ENCODE data around the gene PIPOX. TPM values are rescaled to one million over a fixed set of nuclear protein-coding genes. Genes with fewer than 3 reads are reported as not detected.

Gene PIPOX
- total and polyA plus RNA-seq, 3 experiments from 2014 or later: 0.99 to 2.2 (median 1.8) TPM

DNA sequence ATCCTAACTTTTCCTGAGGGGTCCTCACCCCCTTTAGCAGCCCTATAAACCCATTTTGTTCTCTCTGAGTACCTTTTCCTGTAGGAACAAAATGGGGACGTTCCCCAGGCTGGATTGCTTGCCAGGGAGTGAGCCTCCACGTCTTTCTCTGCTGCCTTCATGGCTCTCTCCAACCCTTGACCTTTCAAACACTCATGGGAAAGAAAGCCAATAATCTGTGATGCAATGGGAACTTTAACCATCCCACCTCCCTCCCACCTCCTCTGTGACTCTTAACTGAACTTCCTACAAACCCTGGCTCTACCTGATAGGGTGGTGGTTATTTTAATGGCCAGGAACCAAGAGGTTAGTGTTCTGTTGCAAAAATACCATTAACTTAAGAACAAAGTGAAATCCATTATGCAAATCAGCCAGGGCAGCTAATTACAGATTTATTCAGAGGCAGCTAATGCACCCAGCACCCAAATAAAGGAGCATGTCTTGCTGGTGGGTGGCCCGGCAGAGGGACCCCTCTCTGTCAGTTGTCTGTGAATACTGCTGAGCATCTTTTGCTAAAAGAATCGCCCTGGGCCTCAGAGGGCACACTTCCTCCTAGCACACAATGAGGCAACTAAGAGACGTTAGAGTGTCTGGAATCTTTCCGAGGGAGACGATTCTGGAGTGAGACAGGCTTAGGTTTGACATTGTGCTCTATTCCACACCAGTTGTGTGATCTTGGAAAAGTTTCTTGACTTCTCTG lies 3.0 kb downstream of the PIPOX start:
- Histone ChIP-seq H3K27ac (ENCODE audit: low read depth, low read length) (no peak overlapping the region), H3K4me3 (ENCODE audit: low read length) (no peak overlapping the region), H3K9me3 (ENCODE audit: low read length) (no peaks in the 10 kb centered on the region), H3K27me3 (ENCODE audit: insufficient read depth, low read length, poor library complexity, severe bottlenecking) (no peaks in the 10 kb centered on the region), H3K4me1 (ENCODE audit: insufficient read depth, low read length) (no peaks in the 10 kb centered on the region), H3K36me3 (ENCODE audit: insufficient read depth, low read length) (no peaks in the 10 kb centered on the region)
- Mint-ChIP-seq H3K27ac (no peak overlapping the region), H3K27me3 (peaks cover 15 to 41% of the 10 kb centered on the region in 2 donors), H3K9me3 (no peaks in the 10 kb centered on the region), H3K4me1 (peaks cover 0 to 6% (median 3%) of the 10 kb centered on the region in 3 donors), H3K4me3 (no peak overlapping the region), H3K36me3 (peaks cover 0 to 4% (median 0%) of the 10 kb centered on the region in 3 donors)
- CTCF ChIA-PET: no interaction called here
- POLR2A ChIA-PET: no interaction called here
- no peak for DNase-seq

DNA sequence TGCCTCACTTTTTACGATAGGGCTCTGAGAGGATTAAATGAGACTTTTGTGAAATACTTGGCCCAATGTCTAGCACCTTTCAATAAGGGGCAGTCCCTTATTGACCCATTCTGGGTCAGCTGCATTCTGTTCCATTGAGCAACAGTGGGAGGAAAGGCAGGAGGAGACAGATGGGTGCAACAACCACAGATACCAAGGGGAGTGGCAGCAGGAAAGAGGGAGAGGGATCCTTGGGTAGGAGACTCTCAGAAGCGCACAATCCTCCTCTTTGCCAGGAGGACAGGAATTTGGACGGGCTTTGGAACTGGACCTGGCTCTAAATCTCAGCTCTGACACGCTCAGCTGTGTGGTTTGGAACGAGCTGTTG lies 3.5 kb downstream of the PIPOX start:
- Histone ChIP-seq H3K9me3 (ENCODE audit: low read length) (no peaks in the 10 kb centered on the region), H3K27me3 (ENCODE audit: insufficient read depth, low read length, poor library complexity, severe bottlenecking) (no peaks in the 10 kb centered on the region), H3K27ac (ENCODE audit: low read depth, low read length) (no peak overlapping the region), H3K4me3 (ENCODE audit: low read length) (no peak overlapping the region), H3K36me3 (ENCODE audit: insufficient read depth, low read length) (no peaks in the 10 kb centered on the region), H3K4me1 (ENCODE audit: insufficient read depth, low read length) (no peaks in the 10 kb centered on the region)
- no peaks in the 10 kb centered on the region for H3K9me3 Mint-ChIP-seq
- no peak for DNase-seq
- ChIA-PET POLR2A (no interaction called here), CTCF (no interaction called here)
- peaks cover 0 to 6% (median 3%) of the 10 kb centered on the region in 3 donors for H3K4me1 Mint-ChIP-seq
- peaks cover 15 to 41% of the 10 kb centered on the region in 2 donors for H3K27me3 Mint-ChIP-seq
- no peak overlapping the region for H3K4me3 Mint-ChIP-seq
- peaks cover 0 to 4% (median 0%) of the 10 kb centered on the region in 3 donors for H3K36me3 Mint-ChIP-seq
- H3K27ac Mint-ChIP-seq: no peak overlapping the region

DNA sequence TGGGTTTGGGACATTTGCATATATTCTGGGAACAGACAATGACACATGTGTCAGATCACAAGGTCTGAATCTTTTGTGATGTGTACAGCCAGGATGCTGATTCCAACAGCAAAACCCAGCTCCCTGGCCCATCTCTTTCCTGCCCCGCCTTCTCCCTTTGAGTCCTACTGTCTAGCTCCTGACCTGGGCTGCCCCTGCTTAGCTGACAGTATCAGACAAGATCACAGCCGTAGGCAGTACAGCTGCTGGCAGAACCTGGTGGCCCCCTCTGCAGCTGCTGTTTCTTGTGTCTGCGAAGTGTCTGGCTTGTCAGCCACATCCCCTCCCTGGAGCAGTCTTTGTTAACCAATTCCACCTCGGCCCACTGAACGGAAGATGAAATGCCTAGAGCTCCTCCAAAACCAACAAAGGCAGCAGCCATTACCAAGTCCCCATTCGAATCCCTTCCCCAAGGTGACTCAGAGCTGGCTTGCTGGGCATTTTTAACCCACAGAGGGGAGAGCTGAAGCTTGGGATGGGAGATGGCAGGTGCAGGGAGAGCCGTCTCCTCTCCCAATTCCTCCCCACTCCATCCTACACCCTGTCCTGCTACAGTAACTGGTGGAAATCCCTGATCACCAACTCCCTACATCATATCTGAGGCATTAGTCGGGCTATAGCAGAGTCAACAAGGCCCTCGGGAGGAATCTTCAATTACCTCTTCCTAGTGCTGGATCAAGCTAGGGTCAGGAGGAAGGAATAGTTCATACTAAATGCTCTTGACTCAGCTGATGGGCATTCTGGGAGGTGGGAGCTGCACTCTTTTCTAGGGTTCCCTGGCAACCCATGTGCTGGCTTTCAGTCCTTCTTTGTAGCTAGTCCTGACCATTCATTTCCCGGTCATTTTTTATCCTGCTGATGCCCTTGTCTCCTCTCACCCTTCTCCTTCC lies 5.8 kb downstream of the PIPOX start:
- DNase-seq: no peak
- no peak overlapping the region for H3K4me3 ChIP-seq (ENCODE audit: low read length)
- Mint-ChIP-seq H3K36me3 (peaks cover 0 to 4% (median 0%) of the 10 kb centered on the region in 3 donors), H3K4me3 (no peak overlapping the region), H3K27ac (no peak overlapping the region), H3K9me3 (no peaks in the 10 kb centered on the region), H3K27me3 (peaks cover 18 to 36% of the 10 kb centered on the region in 2 donors), H3K4me1 (no peaks in the 10 kb centered on the region)
- H3K27me3 ChIP-seq (ENCODE audit: insufficient read depth, low read length, poor library complexity, severe bottlenecking): no peaks in the 10 kb centered on the region
- no peaks in the 10 kb centered on the region for H3K4me1 ChIP-seq (ENCODE audit: insufficient read depth, low read length)
- H3K36me3 ChIP-seq (ENCODE audit: insufficient read depth, low read length): no peaks in the 10 kb centered on the region
- ChIA-PET CTCF (interaction anchor here (1.2 kb wide), 1 partner anchor 68 kb away, joined by 3 read pairs; no protein-coding TSS in a partner anchor), POLR2A (no interaction called here)
- no peaks in the 10 kb centered on the region for H3K9me3 ChIP-seq (ENCODE audit: low read length)
- no peak overlapping the region for H3K27ac ChIP-seq (ENCODE audit: low read depth, low read length)

DNA sequence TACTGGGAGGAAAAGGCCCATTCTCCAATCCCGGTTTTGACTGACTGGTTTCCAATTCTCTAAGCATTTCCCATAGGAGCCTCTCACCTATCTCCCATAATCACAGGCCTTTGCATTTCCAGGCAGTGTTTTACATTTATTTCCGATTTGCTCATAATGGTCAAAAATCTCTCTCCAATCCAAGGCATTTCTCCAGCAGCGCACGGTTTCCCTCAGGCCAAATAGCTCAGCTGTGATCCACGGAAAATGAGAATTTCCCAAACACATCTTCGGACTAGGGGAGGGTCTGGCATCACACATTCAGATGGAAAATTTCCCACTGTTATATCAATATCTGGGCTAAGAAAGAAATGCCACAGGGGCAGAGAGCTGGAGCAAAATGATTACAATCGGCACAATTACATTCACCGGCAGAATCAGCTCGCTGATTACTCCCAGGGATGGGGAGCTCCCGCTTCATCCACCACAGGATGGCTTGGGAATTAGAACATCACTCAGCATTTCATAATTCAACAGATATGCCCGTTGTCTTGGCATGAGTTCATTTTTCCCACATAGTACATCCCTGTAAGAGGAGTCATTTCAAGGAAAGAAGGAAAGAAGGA lies 6.7 kb downstream of the PIPOX start:
- Mint-ChIP-seq H3K4me1 (no peaks in the 10 kb centered on the region), H3K27me3 (peaks cover 18 to 33% of the 10 kb centered on the region in 2 donors), H3K27ac (no peak overlapping the region), H3K4me3 (no peak overlapping the region), H3K36me3 (peaks cover 0 to 4% (median 0%) of the 10 kb centered on the region in 3 donors), H3K9me3 (no peaks in the 10 kb centered on the region)
- Histone ChIP-seq H3K27me3 (ENCODE audit: insufficient read depth, low read length, poor library complexity, severe bottlenecking) (no peaks in the 10 kb centered on the region), H3K36me3 (ENCODE audit: insufficient read depth, low read length) (no peaks in the 10 kb centered on the region), H3K27ac (ENCODE audit: low read depth, low read length) (no peak overlapping the region), H3K4me1 (ENCODE audit: insufficient read depth, low read length) (no peaks in the 10 kb centered on the region), H3K4me3 (ENCODE audit: low read length) (no peak overlapping the region), H3K9me3 (ENCODE audit: low read length) (no peaks in the 10 kb centered on the region)
- ChIA-PET CTCF (interaction anchor here (1.2 kb wide), 1 partner anchor 68 kb away, joined by 3 read pairs; no protein-coding TSS in a partner anchor), POLR2A (no interaction called here)
- no peak for DNase-seq

DNA sequence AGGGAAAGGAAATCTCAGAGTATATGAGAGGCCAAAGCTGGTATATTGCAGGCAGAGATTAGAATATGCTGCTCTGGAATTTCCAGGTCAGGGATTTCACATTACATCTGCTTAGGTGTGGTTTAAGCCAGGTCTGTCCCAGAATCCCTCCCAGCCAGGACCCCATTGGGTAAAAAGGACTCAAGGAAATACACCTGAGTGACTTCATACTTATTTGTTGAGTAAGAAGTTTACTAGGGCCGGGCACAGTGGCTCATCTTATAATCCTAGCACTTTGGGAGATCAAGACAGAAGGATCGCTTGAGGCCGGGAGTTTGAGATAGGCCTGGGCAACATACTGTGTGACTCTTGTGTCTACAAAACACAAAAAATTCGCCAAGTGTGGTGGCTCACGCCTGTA lies 7.2 kb downstream of the PIPOX start:
- CTCF ChIA-PET: no interaction called here
- Mint-ChIP-seq H3K36me3 (peaks cover 0 to 4% (median 0%) of the 10 kb centered on the region in 3 donors), H3K4me3 (no peak overlapping the region), H3K9me3 (no peaks in the 10 kb centered on the region), H3K27ac (no peak overlapping the region), H3K27me3 (peaks cover 19 to 33% of the 10 kb centered on the region in 2 donors), H3K4me1 (no peaks in the 10 kb centered on the region)
- H3K4me3 ChIP-seq (ENCODE audit: low read length): no peak overlapping the region
- DNase-seq: no peak
- H3K27ac ChIP-seq (ENCODE audit: low read depth, low read length): no peak overlapping the region
- no peaks in the 10 kb centered on the region for H3K36me3 ChIP-seq (ENCODE audit: insufficient read depth, low read length)
- POLR2A ChIA-PET: no interaction called here
- no peaks in the 10 kb centered on the region for H3K9me3 ChIP-seq (ENCODE audit: low read length)
- no peaks in the 10 kb centered on the region for H3K4me1 ChIP-seq (ENCODE audit: insufficient read depth, low read length)
- H3K27me3 ChIP-seq (ENCODE audit: insufficient read depth, low read length, poor library complexity, severe bottlenecking): no peaks in the 10 kb centered on the region

DNA sequence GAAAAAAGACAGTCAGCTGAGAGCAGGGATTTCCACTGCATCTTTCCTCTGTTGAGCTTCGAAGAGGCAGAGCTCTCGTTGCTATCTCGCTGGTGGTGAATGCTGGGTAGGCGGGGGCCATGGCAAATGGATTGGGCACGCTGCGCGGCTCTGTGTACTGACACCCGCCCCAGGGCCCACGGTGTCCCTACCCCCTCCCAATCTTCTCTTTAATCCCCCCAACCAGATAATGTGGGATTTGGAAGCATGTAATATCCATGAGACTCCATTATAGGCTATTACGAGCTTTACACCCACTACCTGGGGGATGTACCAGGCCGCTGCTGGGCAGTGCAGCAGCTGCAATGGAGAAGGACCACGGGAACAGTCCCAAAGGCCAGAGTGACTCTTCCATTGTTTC lies 8.3 kb downstream of the PIPOX start:
- no peaks in the 10 kb centered on the region for H3K36me3 ChIP-seq (ENCODE audit: insufficient read depth, low read length)
- Mint-ChIP-seq H3K27me3 (peaks cover 17 to 27% of the 10 kb centered on the region in 2 donors), H3K4me3 (no peak overlapping the region), H3K4me1 (no peaks in the 10 kb centered on the region), H3K36me3 (peaks cover 0 to 4% (median 0%) of the 10 kb centered on the region in 3 donors), H3K27ac (no peak overlapping the region), H3K9me3 (no peaks in the 10 kb centered on the region)
- no peak overlapping the region for H3K27ac ChIP-seq (ENCODE audit: low read depth, low read length)
- H3K9me3 ChIP-seq (ENCODE audit: low read length): no peaks in the 10 kb centered on the region
- no peak for DNase-seq
- no peak overlapping the region for H3K4me3 ChIP-seq (ENCODE audit: low read length)
- POLR2A ChIA-PET: no interaction called here
- H3K4me1 ChIP-seq (ENCODE audit: insufficient read depth, low read length): no peaks in the 10 kb centered on the region
- CTCF ChIA-PET: no interaction called here
- no peaks in the 10 kb centered on the region for H3K27me3 ChIP-seq (ENCODE audit: insufficient read depth, low read length, poor library complexity, severe bottlenecking)

DNA sequence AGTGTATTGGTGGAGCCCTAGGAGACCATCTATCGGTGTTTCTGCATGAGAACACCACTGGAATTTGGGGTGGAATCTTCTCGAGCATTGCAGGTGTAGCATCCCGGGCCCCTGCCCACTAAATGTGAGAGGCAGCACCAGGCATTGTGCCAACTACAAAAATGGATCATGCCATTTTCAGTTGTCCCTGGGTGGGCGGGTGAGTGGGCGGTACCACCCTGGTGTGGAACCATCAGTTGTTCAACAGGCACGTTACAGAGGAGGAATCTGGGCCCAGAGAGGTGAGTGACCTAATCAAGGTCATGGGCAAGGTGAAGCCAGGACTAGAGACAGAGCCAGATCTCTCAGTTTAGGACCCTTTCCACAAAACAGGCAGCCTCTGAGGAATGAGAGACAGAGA lies 8.8 kb downstream of the PIPOX start:
- Mint-ChIP-seq H3K4me3 (no peak overlapping the region), H3K27ac (no peak overlapping the region), H3K9me3 (no peaks in the 10 kb centered on the region), H3K4me1 (no peaks in the 10 kb centered on the region), H3K36me3 (peaks cover 0 to 4% (median 0%) of the 10 kb centered on the region in 3 donors), H3K27me3 (peaks cover 13 to 21% of the 10 kb centered on the region in 2 donors)
- POLR2A ChIA-PET: no interaction called here
- Histone ChIP-seq H3K4me3 (ENCODE audit: low read length) (no peak overlapping the region), H3K9me3 (ENCODE audit: low read length) (no peaks in the 10 kb centered on the region), H3K4me1 (ENCODE audit: insufficient read depth, low read length) (no peaks in the 10 kb centered on the region), H3K27me3 (ENCODE audit: insufficient read depth, low read length, poor library complexity, severe bottlenecking) (no peaks in the 10 kb centered on the region), H3K36me3 (ENCODE audit: insufficient read depth, low read length) (no peaks in the 10 kb centered on the region), H3K27ac (ENCODE audit: low read depth, low read length) (no peak overlapping the region)
- DNase-seq: no peak
- CTCF ChIA-PET: no interaction called here

DNA sequence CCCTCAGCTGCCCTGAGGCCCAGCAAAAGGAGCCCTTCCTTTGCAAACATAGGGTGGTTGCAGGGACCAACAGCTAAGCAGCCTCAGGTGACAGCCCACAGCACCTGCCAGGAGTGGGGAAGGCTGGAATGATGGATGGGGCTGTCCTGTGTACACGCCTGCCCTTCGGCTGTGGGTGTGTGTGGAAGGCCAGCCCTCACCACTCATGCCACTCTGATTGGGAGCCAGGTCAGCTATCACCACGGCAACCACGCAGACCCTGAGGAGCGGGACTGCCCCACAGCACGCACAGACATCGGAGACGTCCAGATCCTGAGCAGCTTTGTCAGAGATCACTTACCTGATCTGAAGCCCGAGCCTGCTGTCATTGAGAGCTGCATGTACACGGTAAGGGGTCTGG lies 11.9 kb downstream of the PIPOX start:
- Histone ChIP-seq H3K4me1 (ENCODE audit: insufficient read depth, low read length) (no peaks in the 10 kb centered on the region), H3K36me3 (ENCODE audit: insufficient read depth, low read length) (no peaks in the 10 kb centered on the region), H3K9me3 (ENCODE audit: low read length) (no peaks in the 10 kb centered on the region), H3K4me3 (ENCODE audit: low read length) (no peak overlapping the region), H3K27me3 (ENCODE audit: insufficient read depth, low read length, poor library complexity, severe bottlenecking) (no peaks in the 10 kb centered on the region), H3K27ac (ENCODE audit: low read depth, low read length) (no peak overlapping the region)
- ChIA-PET CTCF (no interaction called here), POLR2A (no interaction called here)
- peaks cover 0 to 1% (median 0%) of the 10 kb centered on the region in 3 donors for H3K36me3 Mint-ChIP-seq
- H3K27me3 Mint-ChIP-seq: peaks cover 3 to 6% of the 10 kb centered on the region in 2 donors
- H3K9me3 Mint-ChIP-seq: no peaks in the 10 kb centered on the region
- no peaks in the 10 kb centered on the region for H3K4me1 Mint-ChIP-seq
- DNase-seq: no peak
- no peak overlapping the region for H3K4me3 Mint-ChIP-seq
- no peak overlapping the region for H3K27ac Mint-ChIP-seq
